Measurements from ENCODE around the gene KRT37.
"Not testable (repeated sequence)": the region's sequence is repeated elsewhere in the genome, so short reads cannot be mapped to it uniquely, and the experiment has no call there.

The KRT37 gene

GRCh38 chr17:41429667-41430066 lies 5.3 kb upstream of the KRT37 start:
- WGBS (ENCODE audit: extremely low coverage, insufficient coverage, insufficient read length): no CpG with 5 or more reads among the region's 7 CpGs
- no peak overlapping the region for H3K4me3 ChIP-seq (ENCODE audit: low read depth, low read length)
- no peaks in the 10 kb centered on the region for H3K36me3 ChIP-seq (ENCODE audit: control insufficient read depth in 1 of 2, insufficient read depth in 2 of 2, low read length in 2 of 2)
- no peak overlapping the region for H3K14ac ChIP-seq (ENCODE audit: low read length)
- H2BK120ac ChIP-seq (ENCODE audit: insufficient read depth, low read length, poor library complexity): no peak overlapping the region
- H2BK12ac ChIP-seq (ENCODE audit: low read length): no peak overlapping the region
- no peak overlapping the region for H4K12ac ChIP-seq (ENCODE audit: low read depth, low read length)
- H2AK5ac ChIP-seq (ENCODE audit: low read length): no peak overlapping the region
- H4K8ac ChIP-seq (ENCODE audit: low read depth, low read length): no peak overlapping the region
- no peaks in the 10 kb centered on the region for H3K79me2 ChIP-seq (ENCODE audit: control insufficient read depth, insufficient read depth, low read length, poor library complexity)
- H3K4me1 ChIP-seq (ENCODE audit: control insufficient read depth in 1 of 2, insufficient read depth in 2 of 2, low read length in 2 of 2): no peaks in the 10 kb centered on the region
- H3K9me3 ChIP-seq (ENCODE audit: insufficient read depth, low read depth, low read length): no peaks in the 10 kb centered on the region
- H3K27me3 ChIP-seq (ENCODE audit: insufficient read depth, low read length): no peaks in the 10 kb centered on the region
- H3K18ac ChIP-seq (ENCODE audit: low read length): no peak overlapping the region
- H4K91ac ChIP-seq (ENCODE audit: low read depth, low read length): no peak overlapping the region
- H3K23ac ChIP-seq (ENCODE audit: low read length): no peak overlapping the region
- no peak overlapping the region for H3K4ac ChIP-seq (ENCODE audit: low read depth, low read length)
- H3K79me1 ChIP-seq (ENCODE audit: low read length): no peaks in the 10 kb centered on the region
- no peak for DNase-seq
- H3K27ac ChIP-seq (ENCODE audit: low read depth, low read length): no peak overlapping the region
- no peak overlapping the region for H2BK5ac ChIP-seq (ENCODE audit: low read depth, low read length, poor library complexity)
- H3K9ac ChIP-seq (ENCODE audit: low read length): no peak overlapping the region
- H2AFZ ChIP-seq (ENCODE audit: insufficient read depth, low read length, poor library complexity): no peak overlapping the region
- H3K4me2 ChIP-seq (ENCODE audit: low read length): no peak overlapping the region

- no peak overlapping the region for H2AFZ ChIP-seq (ENCODE audit: insufficient read depth, low read length, poor library complexity)
Measured at GRCh38 chr17:41428591-41429291, 4.4 kb upstream of the KRT37 start.

GRCh38 chr17:41422586-41422985 lies 1.8 kb downstream of the KRT37 start:
- H3K18ac ChIP-seq (ENCODE audit: low read length); H3K9ac ChIP-seq (ENCODE audit: low read length); H3K14ac ChIP-seq (ENCODE audit: low read length); H3K36me3 ChIP-seq (ENCODE audit: control insufficient read depth in 1 of 2, insufficient read depth in 2 of 2, low read length in 2 of 2); H3K79me1 ChIP-seq (ENCODE audit: low read length); H2BK5ac ChIP-seq (ENCODE audit: low read depth, low read length, poor library complexity); H4K12ac ChIP-seq (ENCODE audit: low read depth, low read length); H2BK12ac ChIP-seq (ENCODE audit: low read length); H3K4ac ChIP-seq (ENCODE audit: low read depth, low read length); H3K27ac ChIP-seq (ENCODE audit: low read depth, low read length); H4K8ac ChIP-seq (ENCODE audit: low read depth, low read length); H2BK120ac ChIP-seq (ENCODE audit: insufficient read depth, low read length, poor library complexity); H3K27me3 ChIP-seq (ENCODE audit: insufficient read depth, low read length); H3K23ac ChIP-seq (ENCODE audit: low read length); H2AFZ ChIP-seq (ENCODE audit: insufficient read depth, low read length, poor library complexity); DNase-seq; H3K4me2 ChIP-seq (ENCODE audit: low read length); H2AK5ac ChIP-seq (ENCODE audit: low read length); H3K9me3 ChIP-seq (ENCODE audit: insufficient read depth, low read depth, low read length); H3K4me3 ChIP-seq (ENCODE audit: low read depth, low read length); H3K79me2 ChIP-seq (ENCODE audit: control insufficient read depth, insufficient read depth, low read length, poor library complexity): not testable (repeated sequence)
- H4K91ac ChIP-seq (ENCODE audit: low read depth, low read length): peak overlapping the region; percentile 4
- no CpG with 5 or more reads among the region's 11 CpGs for WGBS (ENCODE audit: extremely low coverage, insufficient coverage, insufficient read length)
- H3K4me1 ChIP-seq (ENCODE audit: control insufficient read depth in 1 of 2, insufficient read depth in 2 of 2, low read length in 2 of 2): peaks cover 11 to 15% of the 10 kb centered on the region in 2 experiments

More at GRCh38 chr17:41428591-41429291, 4.4 kb upstream of the KRT37 start:
- Histone ChIP-seq H3K18ac (ENCODE audit: low read length) (no peak overlapping the region), H3K36me3 (ENCODE audit: control insufficient read depth in 1 of 2, insufficient read depth in 2 of 2, low read length in 2 of 2) (no peaks in the 10 kb centered on the region), H3K27ac (ENCODE audit: low read depth, low read length) (no peak overlapping the region), H2BK120ac (ENCODE audit: insufficient read depth, low read length, poor library complexity) (no peak overlapping the region), H3K4me3 (ENCODE audit: low read depth, low read length) (no peak overlapping the region), H3K23ac (ENCODE audit: low read length) (no peak overlapping the region), H2BK5ac (ENCODE audit: low read depth, low read length, poor library complexity) (no peak overlapping the region), H3K9me3 (ENCODE audit: insufficient read depth, low read depth, low read length) (no peaks in the 10 kb centered on the region), H4K8ac (ENCODE audit: low read depth, low read length) (no peak overlapping the region), H4K91ac (ENCODE audit: low read depth, low read length) (no peak overlapping the region), H3K79me1 (ENCODE audit: low read length) (no peaks in the 10 kb centered on the region), H2BK12ac (ENCODE audit: low read length) (no peak overlapping the region), H3K9ac (ENCODE audit: low read length) (no peak overlapping the region), H2AK5ac (ENCODE audit: low read length) (no peak overlapping the region), H3K4me1 (ENCODE audit: control insufficient read depth in 1 of 2, insufficient read depth in 2 of 2, low read length in 2 of 2) (no peaks in the 10 kb centered on the region), H3K4ac (ENCODE audit: low read depth, low read length) (no peak overlapping the region), H3K14ac (ENCODE audit: low read length) (no peak overlapping the region), H3K79me2 (ENCODE audit: control insufficient read depth, insufficient read depth, low read length, poor library complexity) (no peaks in the 10 kb centered on the region), H3K27me3 (ENCODE audit: insufficient read depth, low read length) (no peaks in the 10 kb centered on the region), H4K12ac (ENCODE audit: low read depth, low read length) (no peak overlapping the region), H3K4me2 (ENCODE audit: low read length) (no peak overlapping the region)
- DNase-seq: no peak
- no CpG with 5 or more reads among the region's 4 CpGs for WGBS (ENCODE audit: extremely low coverage, insufficient coverage, insufficient read length)

- no peak overlapping the region for H4K91ac ChIP-seq (ENCODE audit: low read depth, low read length)
- no peak overlapping the region for H2AFZ ChIP-seq (ENCODE audit: insufficient read depth, low read length, poor library complexity)
- H3K4ac ChIP-seq (ENCODE audit: low read depth, low read length): no peak overlapping the region
- H3K9me3 ChIP-seq (ENCODE audit: insufficient read depth, low read depth, low read length): no peaks in the 10 kb centered on the region
- H3K9ac ChIP-seq (ENCODE audit: low read length): no peak overlapping the region
- H3K4me2 ChIP-seq (ENCODE audit: low read length): no peak overlapping the region
- no peak overlapping the region for H3K4me3 ChIP-seq (ENCODE audit: low read depth, low read length)
- no peak overlapping the region for H3K23ac ChIP-seq (ENCODE audit: low read length)
- no peak overlapping the region for H3K27ac ChIP-seq (ENCODE audit: low read depth, low read length)
- no peak overlapping the region for H4K8ac ChIP-seq (ENCODE audit: low read depth, low read length)
- no peak overlapping the region for H4K12ac ChIP-seq (ENCODE audit: low read depth, low read length)
- H3K27me3 ChIP-seq (ENCODE audit: insufficient read depth, low read length): no peaks in the 10 kb centered on the region
- H2BK5ac ChIP-seq (ENCODE audit: low read depth, low read length, poor library complexity): no peak overlapping the region
- H3K4me1 ChIP-seq (ENCODE audit: control insufficient read depth in 1 of 2, insufficient read depth in 2 of 2, low read length in 2 of 2): peaks cover 11 to 19% of the 10 kb centered on the region in 2 experiments
- H3K14ac ChIP-seq (ENCODE audit: low read length): no peak overlapping the region
- no peak overlapping the region for H2BK120ac ChIP-seq (ENCODE audit: insufficient read depth, low read length, poor library complexity)
- no peaks in the 10 kb centered on the region for H3K36me3 ChIP-seq (ENCODE audit: control insufficient read depth in 1 of 2, insufficient read depth in 2 of 2, low read length in 2 of 2)
- peaks cover 3% of the 10 kb centered on the region for H3K79me1 ChIP-seq (ENCODE audit: low read length)
- no CpG with 5 or more reads among the region's 4 CpGs for WGBS (ENCODE audit: extremely low coverage, insufficient coverage, insufficient read length)
- no peak overlapping the region for H2BK12ac ChIP-seq (ENCODE audit: low read length)
- DNase-seq: no peak
- no peak overlapping the region for H3K18ac ChIP-seq (ENCODE audit: low read length)
- H2AK5ac ChIP-seq (ENCODE audit: low read length): no peak overlapping the region
- H3K79me2 ChIP-seq (ENCODE audit: control insufficient read depth, insufficient read depth, low read length, poor library complexity): no peaks in the 10 kb centered on the region
Measured at GRCh38 chr17:41421617-41422016, 2.8 kb downstream of the KRT37 start.

Data from trophoblast cell (in vitro differentiated cells and primary cell).